RWPE1 (cell line): ENCODE results near the gene TMEM185A.

ENCODE experiments used
- CTCF ChIA-PET: fragments of 350-600 bp; sonication (Branson Sonifier 250); formaldehyde crosslinking; extraction: SDS; loops from one replicate; lab custom pipeline; 2021; lab: Yijun Ruan, JAX
- POLR2A ChIA-PET: fragments of 400-600 bp; formaldehyde crosslinking; extraction: SDS; loops from one replicate; lab custom pipeline; 2020; ENCODE audit warnings: antibody characterized with exemption; ENCODE audit not compliant: low non-redundant PET; lab: Yijun Ruan, JAX
- DNase-seq: peaks from one replicate; pipeline ENCODE4 v3.0.0; 2012; ENCODE audit warnings: low spot score
- H3K27ac ChIP-seq: fragments of 450-650 bp; 2 replicates; pipeline ENCODE4 v1.5.1; 2017
- CTCF ChIP-seq: fragments of 450-650 bp; conservative IDR thresholded peaks from 2 replicates; pipeline ENCODE4 v1.5.1; 2017; ENCODE audit warnings: low read depth, mild to moderate bottlenecking

The TMEM185A gene

GRCh38 chrX:149650162-149650561 lies 18.6 kb upstream of the TMEM185A start:
- ChIA-PET POLR2A (no interaction called here), CTCF (no interaction called here)
- no peak for DNase-seq
- TF ChIP-seq CTCF, result no peak
- H3K27ac ChIP-seq, result no peak overlapping the region

- no peak overlapping the region for H3K27ac ChIP-seq
- ChIA-PET POLR2A (no interaction called here), CTCF (no interaction called here)
- no peak for DNase-seq
- no peak for TF ChIP-seq CTCF
Observed at GRCh38 chrX:149648932-149649331, 17.3 kb upstream of the TMEM185A start.

- CTCF ChIA-PET, result no interaction called here
- no peak overlapping the region for H3K27ac ChIP-seq
- no peak for TF ChIP-seq CTCF
- POLR2A ChIA-PET, result no interaction called here
- DNase-seq, result no peak
Observed at GRCh38 chrX:149647505-149647904, 15.9 kb upstream of the TMEM185A start.

GRCh38 chrX:149643496-149643895 lies 11.9 kb upstream of the TMEM185A start:
- POLR2A ChIA-PET, result no interaction called here
- CTCF ChIA-PET, result no interaction called here
- TF ChIP-seq CTCF, result no peak

GRCh38 chrX:149641835-149642234 lies 10.2 kb upstream of the TMEM185A start:
- H3K27ac ChIP-seq, result no peak overlapping the region
- CTCF ChIA-PET, result no interaction called here
- POLR2A ChIA-PET, result no interaction called here
- no peak for DNase-seq
- TF ChIP-seq CTCF, result no peak

More at GRCh38 chrX:149643496-149643895, 11.9 kb upstream of the TMEM185A start:
- H3K27ac ChIP-seq, result no peak overlapping the region
- DNase-seq, result no peak

- ChIA-PET CTCF (no interaction called here), POLR2A (no interaction called here)
- no peak overlapping the region for H3K27ac ChIP-seq
- no peak for DNase-seq
- TF ChIP-seq CTCF, result no peak
Observed at GRCh38 chrX:149641432-149641831, 9.8 kb upstream of the TMEM185A start.

GRCh38 chrX:149639568-149639967 lies 8.0 kb upstream of the TMEM185A start:
- H3K27ac ChIP-seq, result no peak overlapping the region
- TF ChIP-seq CTCF, result no peak
- CTCF ChIA-PET, result no interaction called here
- POLR2A ChIA-PET, result no interaction called here
- DNase-seq, result no peak
